Suprapubic skin (tissue), 4 donors: ENCODE results near the gene UBD. TPM values are rescaled to one million over a fixed set of nuclear protein-coding genes. Genes with fewer than 3 reads are reported as not detected.
A peak's percentile ranks its signal among the peaks of the same experiment; 100 is the strongest.

ENCODE experiments used
- DNase-seq, 2 donors: peaks; one replicate each; pipeline ENCODE4 v3.0.0-alpha.2; 2019; ENCODE audit warnings: low spot score in 2 of 2
- H3K27ac ChIP-seq: fragments of 200-600 bp; sonication (generic); one replicate; pipeline ENCODE4 v1.5.1; 2019
- H3K27me3 ChIP-seq: fragments of 200-600 bp; sonication (generic); one replicate; pipeline ENCODE4 v1.5.1; 2019
- H3K36me3 ChIP-seq: fragments of 200-600 bp; sonication (generic); one replicate; pipeline ENCODE4 v1.5.1; 2019
- H3K4me1 ChIP-seq: fragments of 200-600 bp; sonication (generic); one replicate; pipeline ENCODE4 v1.5.1; 2019
- H3K4me3 ChIP-seq: fragments of 200-600 bp; sonication (generic); one replicate; pipeline ENCODE4 v1.5.1; 2019; ENCODE audit warnings: mild to moderate bottlenecking
- H3K9me3 ChIP-seq: fragments of 200-600 bp; sonication (generic); one replicate; pipeline ENCODE4 v1.5.1; 2019
- CTCF ChIP-seq, 2 donors: fragments of 200-600 bp in 1 of 2; fragments of 450-650 bp in 1 of 2; sonication (generic) in 1 of 2; IDR thresholded peaks; one replicate each; pipeline ENCODE4 v1.5.1; 2016 to 2019; ENCODE audit warnings: antibody characterized with exemption in 2 of 2, mild to moderate bottlenecking in 1 of 2, moderate library complexity in 1 of 2
- EP300 ChIP-seq: sonication (generic); formaldehyde crosslinking; IDR thresholded peaks from one replicate; pipeline ENCODE4 v1.6.1; 2017; ENCODE audit warnings: antibody characterized with exemption
- POLR2A ChIP-seq, 2 donors: fragments of 450-650 bp; IDR thresholded peaks; one replicate each; pipeline ENCODE4 v1.6.1; 2017; ENCODE audit warnings: antibody characterized with exemption in 2 of 2, mild to moderate bottlenecking in 2 of 2, moderate library complexity in 2 of 2
- POLR2AphosphoS5 ChIP-seq, 3 donors: sonication (generic); formaldehyde crosslinking; IDR thresholded peaks; one replicate each; pipeline ENCODE4 v1.6.1; 2017; ENCODE audit warnings: antibody characterized with exemption in 3 of 3
- WGBS: methylation state at CpG from one replicate; pipeline ENCODE4 v1.1.5; 2018; 5-methylcytosine and 5-hydroxymethylcytosine counted together
- total RNA-seq, 4 donors: library from RNA; depleted of rRNA; stranded (reverse); fragments of >200 nt; gene quantifications; one replicate each; pipeline ENCODE4 v1.1.0, GENCODE V29; 2016

Gene UBD
- total RNA-seq, 4 donors from 2014 or later: not detected

GRCh38 chr6:29516108-29516507, 43.4 kb downstream of the UBD start:
- 40% methylated on average over 6 of the region's 6 CpGs for WGBS
- TF ChIP-seq CTCF (IDR thresholded peaks at IDR 0.05) (no peak), POLR2A (IDR thresholded peaks at IDR 0.05) (no peak), POLR2AphosphoS5 (IDR thresholded peaks at IDR 0.05) (no peak), EP300 (no peak)
- H3K36me3 ChIP-seq: no peaks in the 10 kb centered on the region
- H3K9me3 ChIP-seq: no peaks in the 10 kb centered on the region
- H3K27ac ChIP-seq: no peak overlapping the region
- H3K27me3 ChIP-seq: no peaks in the 10 kb centered on the region
- peak in 1 of 2 donors; percentile 35 for DNase-seq
- H3K4me3 ChIP-seq: no peak overlapping the region
- H3K4me1 ChIP-seq: no peaks in the 10 kb centered on the region

GRCh38 chr6:29510746-29511300, 48.7 kb downstream of the UBD start:
- Histone ChIP-seq H3K4me1 (no peaks in the 10 kb centered on the region), H3K36me3 (no peaks in the 10 kb centered on the region), H3K4me3 (no peak overlapping the region), H3K9me3 (no peaks in the 10 kb centered on the region), H3K27ac (no peak overlapping the region), H3K27me3 (peaks cover 3% of the 10 kb centered on the region)
- DNase-seq: peak in 1 of 2 donors; percentile 29
- no peak for TF ChIP-seq POLR2AphosphoS5 (IDR thresholded peaks at IDR 0.05)
- no peak for TF ChIP-seq CTCF (IDR thresholded peaks at IDR 0.05)
- TF ChIP-seq EP300: no peak
- no peak for TF ChIP-seq POLR2A (IDR thresholded peaks at IDR 0.05)
- WGBS: 69% methylated on average over 2 of the region's 2 CpGs

- Histone ChIP-seq H3K4me1 (no peaks in the 10 kb centered on the region), H3K27ac (no peak overlapping the region), H3K4me3 (no peak overlapping the region), H3K27me3 (peaks cover 3% of the 10 kb centered on the region), H3K9me3 (no peaks in the 10 kb centered on the region), H3K36me3 (no peaks in the 10 kb centered on the region)
- TF ChIP-seq POLR2A (IDR thresholded peaks at IDR 0.05) (no peak), EP300 (no peak), CTCF (IDR thresholded peaks at IDR 0.05) (no peak), POLR2AphosphoS5 (IDR thresholded peaks at IDR 0.05) (no peak)
- DNase-seq: peak in 1 of 2 donors; percentile 23
- WGBS: 40% methylated on average over 4 of the region's 4 CpGs
Measured at GRCh38 chr6:29510202-29510601, 49.3 kb downstream of the UBD start.

- no peak overlapping the region for H3K27ac ChIP-seq
- H3K4me3 ChIP-seq: no peak overlapping the region
- 89% methylated on average over 9 of the region's 9 CpGs for WGBS
- H3K36me3 ChIP-seq: no peaks in the 10 kb centered on the region
- H3K27me3 ChIP-seq: peaks cover 3% of the 10 kb centered on the region
- H3K9me3 ChIP-seq: no peaks in the 10 kb centered on the region
- TF ChIP-seq POLR2AphosphoS5 (IDR thresholded peaks at IDR 0.05): no peak
- peak in 1 of 2 donors; percentile 45 for DNase-seq
- H3K4me1 ChIP-seq: no peaks in the 10 kb centered on the region
Measured at GRCh38 chr6:29509711-29510110, 49.8 kb downstream of the UBD start.

GRCh38 chr6:29509239-29509638, 50.3 kb downstream of the UBD start:
- peak in 1 of 2 donors; percentile 50 for DNase-seq
- H3K27me3 ChIP-seq: peaks cover 3% of the 10 kb centered on the region
- TF ChIP-seq POLR2A (IDR thresholded peaks at IDR 0.05) (no peak), CTCF (IDR thresholded peaks at IDR 0.05) (no peak), EP300 (no peak), POLR2AphosphoS5 (IDR thresholded peaks at IDR 0.05) (no peak)
- H3K27ac ChIP-seq: no peak overlapping the region
- no peaks in the 10 kb centered on the region for H3K4me1 ChIP-seq
- 77% methylated on average over 5 of the region's 6 CpGs for WGBS
- H3K36me3 ChIP-seq: no peaks in the 10 kb centered on the region
- H3K4me3 ChIP-seq: no peak overlapping the region
- H3K9me3 ChIP-seq: no peaks in the 10 kb centered on the region

GRCh38 chr6:29507319-29507718, 52.2 kb downstream of the UBD start:
- peaks cover 3% of the 10 kb centered on the region for H3K27me3 ChIP-seq
- DNase-seq: no peak
- no peaks in the 10 kb centered on the region for H3K36me3 ChIP-seq
- H3K4me3 ChIP-seq: no peak overlapping the region
- H3K27ac ChIP-seq: no peak overlapping the region
- 73% methylated on average over 5 of the region's 5 CpGs for WGBS
- no peaks in the 10 kb centered on the region for H3K9me3 ChIP-seq
- TF ChIP-seq POLR2A (IDR thresholded peaks at IDR 0.05) (no peak), POLR2AphosphoS5 (IDR thresholded peaks at IDR 0.05) (no peak), CTCF (IDR thresholded peaks at IDR 0.05) (no peak), EP300 (no peak)
- H3K4me1 ChIP-seq: no peaks in the 10 kb centered on the region
